HG02938 (cell line): ENCODE measurements around the gene DPP9.
"Not testable (repeated sequence)": the region's sequence is repeated elsewhere in the genome, so short reads cannot be mapped to it uniquely, and the experiment has no call there.

Experiments
- ATAC-seq: cut with Tn5 transposase; IDR thresholded peaks from one replicate; pipeline ENCODE4 v1.9.1; 2021; ENCODE audit warnings: mild to moderate bottlenecking, moderate library complexity; ENCODE audit not compliant: unreplicated experiment

Gene DPP9

GRCh38 chr19:4742723-4743646, 19.3 kb upstream of the DPP9 start:
- no peak for ATAC-seq

- ATAC-seq, result no peak
Observed at GRCh38 chr19:4740092-4740491, 16.4 kb upstream of the DPP9 start.

GRCh38 chr19:4738734-4739133, 15.1 kb upstream of the DPP9 start:
- ATAC-seq, result no peak

- ATAC-seq, result no peak
Observed at GRCh38 chr19:4737955-4738600, 14.4 kb upstream of the DPP9 start.

GRCh38 chr19:4733755-4734345, 10.2 kb upstream of the DPP9 start:
- ATAC-seq, result no peak

- no peak for ATAC-seq
Observed at GRCh38 chr19:4732680-4733114, 9.1 kb upstream of the DPP9 start.

GRCh38 chr19:4730740-4731171, 7.1 kb upstream of the DPP9 start:
- no peak for ATAC-seq

GRCh38 chr19:4728871-4729270, 5.2 kb upstream of the DPP9 start:
- ATAC-seq, result no peak

- ATAC-seq, result peak; percentile 8
Observed at GRCh38 chr19:4722671-4723594, 709 bp downstream of the DPP9 start.

- no peak for ATAC-seq
Observed at GRCh38 chr19:4721196-4721595, 2.4 kb downstream of the DPP9 start.

- ATAC-seq, result no peak
Observed at GRCh38 chr19:4720037-4720700, 3.5 kb downstream of the DPP9 start.

- no peak for ATAC-seq
Observed at GRCh38 chr19:4719499-4719866, 4.2 kb downstream of the DPP9 start.

- ATAC-seq, result no peak
Observed at GRCh38 chr19:4717966-4718701, 5.5 kb downstream of the DPP9 start.

- no peak for ATAC-seq
Observed at GRCh38 chr19:4717191-4717965, 6.3 kb downstream of the DPP9 start.

GRCh38 chr19:4715529-4716221, 8.0 kb downstream of the DPP9 start:
- no peak for ATAC-seq

- ATAC-seq, result not testable (repeated sequence)
Observed at GRCh38 chr19:4715178-4715528, 8.5 kb downstream of the DPP9 start.

- ATAC-seq, result no peak
Observed at GRCh38 chr19:4714016-4714415, 9.6 kb downstream of the DPP9 start.

- ATAC-seq, result no peak
Observed at GRCh38 chr19:4713384-4713951, 10.2 kb downstream of the DPP9 start.
